BE2C (cell line): ENCODE results near the gene C3orf22. TPM values are rescaled to one million over a fixed set of nuclear protein-coding genes. Genes with fewer than 3 reads are reported as not detected.
"Not testable (repeated sequence)": the region's sequence is repeated elsewhere in the genome, so short reads cannot be mapped to it uniquely, and the experiment has no call there.

ENCODE experiments used
- DNase-seq: peaks from one replicate; pipeline ENCODE4 v3.0.0-alpha.2; 2020
- H3K27me3 ChIP-seq: fragments of 250-450 bp; sonication (Bioruptor Pico); 2 replicates; pipeline ENCODE4 v1.5.1; 2020; ENCODE audit warnings: mild to moderate bottlenecking
- H3K36me3 ChIP-seq: fragments of 250-450 bp; sonication (Bioruptor Pico); 2 replicates; pipeline ENCODE4 v1.5.1; 2020; ENCODE audit warnings: mild to moderate bottlenecking
- H3K4me1 ChIP-seq: fragments of 250-450 bp; sonication (Bioruptor Pico); 2 replicates; pipeline ENCODE4 v1.5.1; 2020
- H3K4me3 ChIP-seq: 2 replicates; pipeline ENCODE4 v1.5.1; 2011; ENCODE audit warnings: low read depth, low read length
- H3K9me3 ChIP-seq: fragments of 250-450 bp; sonication (Bioruptor Pico); 2 replicates; pipeline ENCODE4 v1.5.1; 2020
- polyA plus RNA-seq: library from polyadenylated mRNA; unstranded; fragments of >200 nt; gene quantifications from one replicate; pipeline ENCODE4 v1.2.1, GENCODE V29; 2012; ENCODE audit warnings: low read depth, missing spikeins; ENCODE audit not compliant: insufficient read length, insufficient read depth
- TF ChIP-seq, protein P1 (sequence below): IDR thresholded peaks from 2 replicates; pipeline ENCODE4 v1.5.1; 2012; ENCODE audit warnings: mild to moderate bottlenecking, low read depth, low read length

C3orf22 gene
- not detected for polyA plus RNA-seq

- no peaks in the 10 kb centered on the region; the same call in 1 of the 2 replicates for H3K27me3 ChIP-seq
- no peaks in the 10 kb centered on the region for H3K9me3 ChIP-seq
- H3K4me3 ChIP-seq = no peak within 1 kb of the TSS
- no peak for DNase-seq
- TF ChIP-seq, protein P1, sequence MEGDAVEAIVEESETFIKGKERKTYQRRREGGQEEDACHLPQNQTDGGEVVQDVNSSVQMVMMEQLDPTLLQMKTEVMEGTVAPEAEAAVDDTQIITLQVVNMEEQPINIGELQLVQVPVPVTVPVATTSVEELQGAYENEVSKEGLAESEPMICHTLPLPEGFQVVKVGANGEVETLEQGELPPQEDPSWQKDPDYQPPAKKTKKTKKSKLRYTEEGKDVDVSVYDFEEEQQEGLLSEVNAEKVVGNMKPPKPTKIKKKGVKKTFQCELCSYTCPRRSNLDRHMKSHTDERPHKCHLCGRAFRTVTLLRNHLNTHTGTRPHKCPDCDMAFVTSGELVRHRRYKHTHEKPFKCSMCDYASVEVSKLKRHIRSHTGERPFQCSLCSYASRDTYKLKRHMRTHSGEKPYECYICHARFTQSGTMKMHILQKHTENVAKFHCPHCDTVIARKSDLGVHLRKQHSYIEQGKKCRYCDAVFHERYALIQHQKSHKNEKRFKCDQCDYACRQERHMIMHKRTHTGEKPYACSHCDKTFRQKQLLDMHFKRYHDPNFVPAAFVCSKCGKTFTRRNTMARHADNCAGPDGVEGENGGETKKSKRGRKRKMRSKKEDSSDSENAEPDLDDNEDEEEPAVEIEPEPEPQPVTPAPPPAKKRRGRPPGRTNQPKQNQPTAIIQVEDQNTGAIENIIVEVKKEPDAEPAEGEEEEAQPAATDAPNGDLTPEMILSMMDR = no peak
- H3K4me1 ChIP-seq = no peaks in the 10 kb centered on the region
- no peaks in the 10 kb centered on the region for H3K36me3 ChIP-seq
Observed at GRCh38 chr3:126558336-126559071, at the start of gene C3orf22. TSS of gene C3orf22 (minus strand) at chr3:126558932. CDS start at chr3:126553390, 5,542 bp downstream.

DNA sequence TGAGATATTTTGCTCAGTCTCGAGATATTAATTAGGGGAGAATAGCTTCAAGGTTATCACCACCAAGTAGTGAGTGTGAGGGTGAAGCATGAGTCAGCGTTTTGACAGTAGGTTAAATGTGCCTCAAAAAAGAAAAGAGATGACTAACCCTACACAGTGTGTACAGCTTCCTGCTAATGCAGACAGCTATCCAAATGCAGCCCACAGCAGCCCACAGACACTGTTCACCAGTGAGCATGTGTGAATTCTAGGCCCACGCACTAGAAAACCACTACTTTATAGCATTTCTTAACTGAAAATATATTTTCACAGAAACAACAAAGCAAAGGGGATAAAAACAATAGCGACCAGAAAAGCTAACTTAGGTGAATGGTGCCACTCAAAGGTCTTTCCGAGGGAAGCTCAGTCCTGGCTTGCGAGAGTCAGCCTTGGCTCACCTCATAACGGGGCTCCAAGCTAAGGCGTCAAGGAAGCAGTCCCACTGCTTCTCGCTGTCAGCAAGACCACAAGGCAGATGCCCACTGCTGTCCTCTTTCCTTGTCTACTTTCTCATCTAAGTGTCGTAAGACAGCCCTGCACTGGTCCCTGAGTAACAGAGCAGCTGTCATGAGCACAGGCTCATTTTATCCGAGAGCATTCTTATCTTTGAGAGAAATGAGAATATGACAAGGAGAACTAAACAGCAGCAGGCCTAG is 48.6 kb upstream of the C3orf22 start:
- no peak for DNase-seq
- TF ChIP-seq, protein P1 = no peak
- H3K9me3 ChIP-seq = no peaks in the 10 kb centered on the region

DNA sequence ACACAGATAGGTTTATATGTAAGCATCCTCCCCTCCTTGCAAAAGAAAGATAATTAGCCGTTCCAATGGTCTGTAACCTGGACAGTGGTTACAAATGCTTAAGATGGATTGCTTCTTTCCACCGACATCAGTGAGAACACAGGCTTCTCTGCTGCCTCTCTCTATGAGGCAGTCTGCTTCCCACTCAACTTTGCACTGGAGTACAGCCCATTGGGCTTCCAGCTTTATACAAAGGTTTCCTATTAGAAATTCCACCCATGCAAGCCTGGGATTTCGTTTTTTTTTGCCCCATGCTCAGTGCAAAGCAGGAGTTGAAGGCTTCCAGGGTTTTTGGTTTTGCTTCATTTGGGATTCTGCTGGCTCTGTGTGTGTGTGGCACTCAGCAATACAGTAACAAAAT is 47.3 kb upstream of the C3orf22 start:
- Histone ChIP-seq H3K27me3 (no peaks in the 10 kb centered on the region), H3K36me3 (no peaks in the 10 kb centered on the region; the same call in 1 of the 2 replicates), H3K9me3 (no peaks in the 10 kb centered on the region), H3K4me3 (no peak overlapping the region), H3K4me1 (peaks cover 6% of the 10 kb centered on the region)
- TF ChIP-seq, protein P1 = no peak
- no peak for DNase-seq

More for the DNA sequence above, 48.6 kb upstream of the C3orf22 start:
- Histone ChIP-seq H3K4me1 (peaks cover 6% of the 10 kb centered on the region), H3K4me3 (no peak overlapping the region), H3K36me3 (no peaks in the 10 kb centered on the region; the same call in 1 of the 2 replicates), H3K27me3 (no peaks in the 10 kb centered on the region)

DNA sequence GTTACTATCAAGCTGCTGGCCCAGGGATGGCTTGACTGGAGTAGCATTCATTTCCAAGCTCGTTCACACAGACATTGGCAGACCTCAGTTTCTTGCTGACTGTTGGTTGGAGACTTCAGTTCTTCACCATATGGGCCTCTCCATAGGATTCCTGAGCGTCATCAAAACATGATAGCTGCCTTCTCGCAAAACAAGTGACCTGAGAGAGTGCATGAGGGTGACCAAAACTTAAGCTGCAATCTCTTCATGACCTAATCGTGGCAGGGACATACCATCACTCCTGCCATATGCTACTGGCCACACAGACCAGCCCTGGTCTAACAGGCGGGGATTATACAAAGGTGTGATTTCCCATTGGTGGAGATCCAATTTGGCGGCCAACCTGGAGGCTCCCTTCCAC is 46.0 kb upstream of the C3orf22 start:
- no peaks in the 10 kb centered on the region for H3K27me3 ChIP-seq
- TF ChIP-seq, protein P1 = no peak
- no peak overlapping the region for H3K4me3 ChIP-seq
- DNase-seq = no peak
- no peaks in the 10 kb centered on the region for H3K36me3 ChIP-seq
- H3K9me3 ChIP-seq = no peaks in the 10 kb centered on the region
- H3K4me1 ChIP-seq = peaks cover 6% of the 10 kb centered on the region

- Histone ChIP-seq H3K4me3 (no peak overlapping the region), H3K4me1 (no peaks in the 10 kb centered on the region), H3K36me3 (no peaks in the 10 kb centered on the region), H3K9me3 (no peaks in the 10 kb centered on the region), H3K27me3 (no peaks in the 10 kb centered on the region)
- DNase-seq = no peak
- TF ChIP-seq, protein P1 = no peak
Observed at GRCh38 chr3:126599101-126599500, 40.4 kb upstream of the C3orf22 start.

DNA sequence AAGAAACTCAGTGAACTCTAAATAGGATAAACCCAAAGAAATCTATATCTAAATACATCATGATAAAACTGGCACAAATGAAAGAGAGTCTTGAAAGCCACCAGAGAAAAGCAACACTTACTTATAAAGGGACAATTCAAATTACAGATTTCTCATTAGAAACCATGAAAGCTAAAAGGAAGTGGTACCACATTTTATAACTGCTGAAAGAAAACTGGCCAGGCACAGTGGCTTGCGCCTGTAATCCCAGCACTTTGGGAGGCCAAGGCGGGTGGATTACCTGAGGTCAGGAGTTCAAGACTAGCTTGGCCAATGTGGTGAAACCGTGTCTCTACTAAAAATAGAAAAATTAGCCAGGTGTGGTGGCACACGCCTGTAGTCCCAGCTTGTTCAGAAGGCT is 36.7 kb upstream of the C3orf22 start:
- H3K36me3 ChIP-seq, DNase-seq, H3K4me1 ChIP-seq, H3K9me3 ChIP-seq, H3K4me3 ChIP-seq, H3K27me3 ChIP-seq: not testable (repeated sequence)

- not testable (repeated sequence) for H3K4me1 ChIP-seq, DNase-seq, H3K27me3 ChIP-seq, H3K36me3 ChIP-seq, H3K9me3 ChIP-seq, H3K4me3 ChIP-seq
Observed at GRCh38 chr3:126591515-126591914, 32.8 kb upstream of the C3orf22 start.
